Measurements from ENCODE around the gene KRCC1. TPM values are rescaled to one million over a fixed set of nuclear protein-coding genes. Genes with fewer than 3 reads are reported as not detected.

KRCC1 gene
- polyA plus RNA-seq, 1 donor from 2014 or later, result 26.6 TPM

- no peaks in the 10 kb centered on the region for H4K20me1 ChIP-seq (ENCODE audit: insufficient read depth)
- H3K27ac ChIP-seq (ENCODE audit: low read length), result no peak overlapping the region
- H3K79me2 ChIP-seq (replicated peaks; ENCODE audit: insufficient read depth, low read length), result no peaks in the 10 kb centered on the region
- no peak for TF ChIP-seq CTCF (IDR thresholded peaks at IDR 0.05; ENCODE audit: poor library complexity, severe bottlenecking)
- no peak for TF ChIP-seq SMC3 (conservative IDR thresholded peaks at IDR 0.05; ENCODE audit: poor library complexity)
- TF ChIP-seq EP300 (conservative IDR thresholded peaks at IDR 0.05; ENCODE audit: poor library complexity, severe bottlenecking), result no peak
- no peak for TF ChIP-seq POLR2AphosphoS5 (IDR thresholded peaks at IDR 0.05)
- TF ChIP-seq TAF1 (IDR thresholded peaks at IDR 0.05; ENCODE audit: low read depth), result no peak
- TF ChIP-seq REST (IDR thresholded peaks at IDR 0.05; ENCODE audit: borderline replicate concordance), result no peak
- no peak for TF ChIP-seq MXI1 (conservative IDR thresholded peaks at IDR 0.05; ENCODE audit: poor library complexity, severe bottlenecking)
- H3K9me2 ChIP-seq (ENCODE audit: insufficient read depth, low read length), result no peaks in the 10 kb centered on the region
- no peaks in the 10 kb centered on the region for H3K9me3 ChIP-seq (ENCODE audit: low read length)
- no peaks in the 10 kb centered on the region for H3F3A ChIP-seq (ENCODE audit: insufficient read depth, low read length, poor library complexity, severe bottlenecking)
- no peak overlapping the region for H3K4me3 ChIP-seq (ENCODE audit: low read length)
- no peaks in the 10 kb centered on the region for H3K27me3 ChIP-seq (ENCODE audit: insufficient read depth, low read depth, low read length)
- H3K36me3 ChIP-seq (ENCODE audit: insufficient read depth, low read length), result no peaks in the 10 kb centered on the region
- H3K9ac ChIP-seq (ENCODE audit: low read length), result no peak overlapping the region
- no peak overlapping the region for H2AFZ ChIP-seq (ENCODE audit: low read depth, low read length)
- H3K4me2 ChIP-seq (ENCODE audit: low read length), result no peak overlapping the region
These were observed 35.1 kb upstream of the KRCC1 start for GRCh38 chr2:88090446-88091283.

- Histone ChIP-seq H3K4me3 (ENCODE audit: low read length) (no peak overlapping the region), H4K20me1 (ENCODE audit: insufficient read depth) (no peaks in the 10 kb centered on the region), H3K9me2 (ENCODE audit: insufficient read depth, low read length) (no peaks in the 10 kb centered on the region), H3K9me3 (ENCODE audit: low read length) (no peaks in the 10 kb centered on the region), H3K27me3 (ENCODE audit: insufficient read depth, low read depth, low read length) (no peaks in the 10 kb centered on the region), H3K4me2 (ENCODE audit: low read length) (no peak overlapping the region), H3K9ac (ENCODE audit: low read length) (no peak overlapping the region), H2AFZ (ENCODE audit: low read depth, low read length) (no peak overlapping the region), H3K79me2 (replicated peaks; ENCODE audit: insufficient read depth, low read length) (no peaks in the 10 kb centered on the region), H3K27ac (ENCODE audit: low read length) (no peak overlapping the region), H3F3A (ENCODE audit: insufficient read depth, low read length, poor library complexity, severe bottlenecking) (no peaks in the 10 kb centered on the region), H3K36me3 (ENCODE audit: insufficient read depth, low read length) (no peaks in the 10 kb centered on the region)
- TF ChIP-seq TAF1 (IDR thresholded peaks at IDR 0.05; ENCODE audit: low read depth), result no peak
- TF ChIP-seq EP300 (conservative IDR thresholded peaks at IDR 0.05; ENCODE audit: poor library complexity, severe bottlenecking), result no peak
- no peak for TF ChIP-seq SMC3 (conservative IDR thresholded peaks at IDR 0.05; ENCODE audit: poor library complexity)
- no peak for TF ChIP-seq EZH2 (IDR thresholded peaks at IDR 0.05; ENCODE audit: borderline replicate concordance, insufficient read depth, low read length, poor library complexity, severe bottlenecking)
- TF ChIP-seq CTCF (IDR thresholded peaks at IDR 0.05; ENCODE audit: poor library complexity, severe bottlenecking), result no peak
- no peak for TF ChIP-seq RAD21 (conservative IDR thresholded peaks at IDR 0.05)
- TF ChIP-seq REST (IDR thresholded peaks at IDR 0.05; ENCODE audit: borderline replicate concordance), result no peak
- TF ChIP-seq POLR2AphosphoS5 (IDR thresholded peaks at IDR 0.05), result no peak
- no peak for TF ChIP-seq MXI1 (conservative IDR thresholded peaks at IDR 0.05; ENCODE audit: poor library complexity, severe bottlenecking)
These were observed 33.4 kb upstream of the KRCC1 start for GRCh38 chr2:88088999-88089398.
